Stimulated activated CD8-positive, alpha-beta memory T cell treated with anti-CD3 and anti-CD28 coated beads, Interleukin-7, amount 100 ng/mL, for 48 hours (primary cell): ENCODE data around the gene PEX11A.

ENCODE experiments used
- DNase-seq, 2 donors: peaks; one replicate each; pipeline ENCODE4 v3.0.0-alpha.2; 2020; ENCODE audit warnings: low read depth in 1 of 2; ENCODE audit errors: extremely low read depth in 1 of 2

The PEX11A gene

GRCh38 chr15:89677381-89677780, 13.2 kb downstream of the PEX11A start:
- DNase-seq = no peak

GRCh38 chr15:89675606-89676005, 14.9 kb downstream of the PEX11A start:
- DNase-seq = no peak

- no peak for DNase-seq
These were observed 16.0 kb downstream of the PEX11A start for GRCh38 chr15:89674526-89674925.

DNA sequence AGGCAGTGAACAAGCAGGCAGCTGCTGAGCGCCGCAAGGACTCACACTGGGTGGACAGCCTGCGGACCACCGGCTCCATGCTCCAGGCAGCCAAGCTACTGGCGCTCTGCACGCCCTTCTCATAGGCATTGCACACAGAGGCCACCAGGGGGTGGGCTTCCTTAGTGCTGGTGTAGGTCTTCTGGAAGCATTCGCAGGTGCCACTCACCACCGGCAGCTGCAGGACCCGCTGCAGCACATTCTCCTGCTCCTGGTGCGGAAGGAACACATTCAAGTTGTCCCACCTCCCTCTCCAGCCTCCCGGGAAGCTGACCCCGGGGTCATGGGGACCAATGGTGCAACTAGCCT, 17.4 kb downstream of the PEX11A start:
- DNase-seq = no peak

DNA sequence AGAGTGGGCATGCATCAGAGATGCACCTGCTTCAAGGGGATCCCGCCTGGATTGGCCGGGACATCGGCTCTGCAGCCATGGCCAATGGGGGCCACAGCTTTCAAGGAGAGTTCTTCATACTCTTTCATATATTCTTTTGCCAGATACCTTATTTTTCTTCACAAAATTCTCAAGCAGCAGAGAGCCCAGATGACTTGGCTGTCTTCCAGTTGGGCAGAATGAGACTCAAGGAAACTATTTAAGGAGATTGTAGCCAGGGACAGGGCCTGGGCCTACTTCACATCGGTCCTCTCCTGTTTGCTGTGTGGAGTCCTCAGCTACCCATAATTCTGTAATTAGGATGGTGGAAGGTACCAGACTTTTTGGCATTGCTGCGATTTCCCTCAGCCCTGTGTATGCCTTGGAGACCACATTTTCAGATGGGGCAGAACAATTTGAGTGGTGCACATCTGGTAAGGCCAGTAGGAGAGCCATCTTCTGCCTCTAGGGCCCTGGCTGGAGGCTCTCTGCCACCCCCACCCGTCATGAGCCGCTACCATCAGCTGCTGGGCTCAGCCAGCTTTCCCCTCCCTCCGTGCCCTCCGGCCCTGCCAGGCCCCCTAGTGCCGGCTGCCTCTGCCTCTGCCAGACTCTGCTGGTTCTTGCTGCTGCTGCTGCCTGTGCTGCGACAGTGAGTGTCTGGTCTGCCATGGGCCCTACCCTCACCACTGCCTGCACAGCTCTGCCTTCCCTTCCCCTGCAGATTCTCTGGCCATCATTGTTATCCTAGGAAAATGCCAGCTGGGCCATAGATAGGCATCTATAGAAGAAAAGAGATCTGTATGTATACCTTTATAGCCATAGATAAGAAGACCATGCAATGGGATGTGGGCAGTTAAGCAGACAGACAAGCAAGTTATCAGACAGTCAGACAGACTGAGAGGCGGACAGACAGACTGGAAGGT, 18.1 kb downstream of the PEX11A start:
- DNase-seq = no peak

GRCh38 chr15:89671687-89672086, 18.9 kb downstream of the PEX11A start:
- no peak for DNase-seq

GRCh38 chr15:89670971-89671560, 19.5 kb downstream of the PEX11A start:
- DNase-seq = no peak

DNA sequence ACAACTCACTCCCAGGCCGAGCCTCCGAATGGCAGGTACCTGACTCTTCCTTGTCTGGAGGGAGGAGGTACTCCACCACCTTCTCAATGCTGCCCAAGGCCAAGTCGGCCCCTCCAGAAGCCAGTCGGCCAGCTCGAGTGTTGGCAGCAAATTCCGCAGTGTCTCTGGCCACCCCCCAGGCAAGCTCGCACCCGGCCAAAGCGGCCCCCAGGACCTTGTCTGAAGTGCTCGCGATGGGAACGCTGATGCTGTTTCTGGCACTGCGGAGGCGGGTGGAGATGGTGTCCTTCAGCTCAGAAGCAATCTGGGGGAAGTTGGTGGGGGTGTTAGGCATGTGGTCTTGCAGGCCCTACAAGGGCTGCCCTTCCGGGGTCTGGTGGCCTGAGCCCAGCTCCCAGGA, 20.6 kb downstream of the PEX11A start:
- DNase-seq = no peak

DNA sequence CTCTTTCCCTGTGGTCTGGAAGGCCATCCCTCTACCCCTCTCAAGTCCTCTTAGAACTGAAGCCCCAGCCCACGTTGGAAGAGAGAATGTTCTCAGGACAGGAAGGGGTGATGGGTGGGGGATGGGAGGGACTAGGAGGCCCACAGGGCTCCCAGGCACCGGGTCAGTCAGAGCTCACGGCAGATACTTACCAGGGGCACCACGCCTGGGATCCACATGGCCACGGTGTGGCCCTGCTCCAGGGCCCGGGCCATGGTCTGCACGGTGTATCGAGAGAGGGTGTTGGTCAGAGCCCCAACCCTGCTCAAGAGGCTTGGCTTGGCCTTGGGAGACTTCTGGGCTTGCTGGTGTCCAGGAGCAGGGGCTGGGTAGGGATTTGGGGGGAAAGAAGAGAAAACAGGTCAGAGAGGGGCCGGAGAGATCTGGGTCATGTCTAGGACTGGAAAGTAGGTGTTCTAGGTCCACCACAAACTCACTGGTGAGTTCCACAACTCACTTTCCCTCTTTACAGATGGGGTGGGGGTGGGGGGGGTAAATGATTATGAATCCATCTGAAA, 21.2 kb downstream of the PEX11A start:
- DNase-seq = no peak

GRCh38 chr15:89668171-89668570, 22.4 kb downstream of the PEX11A start:
- no peak for DNase-seq

DNA sequence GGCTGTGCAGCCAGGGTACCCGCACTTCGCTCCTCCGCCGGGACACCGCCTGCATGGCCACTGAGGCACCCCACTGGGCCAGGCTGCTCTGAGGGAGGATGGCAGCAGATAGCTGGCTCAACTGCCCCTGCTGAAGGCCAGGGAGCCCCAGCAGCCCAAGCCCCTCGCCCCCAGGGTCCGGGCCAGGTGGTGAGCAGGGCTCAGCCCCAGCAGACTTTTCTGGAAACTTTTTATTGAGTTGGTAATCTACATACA, 22.9 kb downstream of the PEX11A start:
- DNase-seq = no peak

GRCh38 chr15:89666858-89667705, 23.5 kb downstream of the PEX11A start:
- no peak for DNase-seq

DNA sequence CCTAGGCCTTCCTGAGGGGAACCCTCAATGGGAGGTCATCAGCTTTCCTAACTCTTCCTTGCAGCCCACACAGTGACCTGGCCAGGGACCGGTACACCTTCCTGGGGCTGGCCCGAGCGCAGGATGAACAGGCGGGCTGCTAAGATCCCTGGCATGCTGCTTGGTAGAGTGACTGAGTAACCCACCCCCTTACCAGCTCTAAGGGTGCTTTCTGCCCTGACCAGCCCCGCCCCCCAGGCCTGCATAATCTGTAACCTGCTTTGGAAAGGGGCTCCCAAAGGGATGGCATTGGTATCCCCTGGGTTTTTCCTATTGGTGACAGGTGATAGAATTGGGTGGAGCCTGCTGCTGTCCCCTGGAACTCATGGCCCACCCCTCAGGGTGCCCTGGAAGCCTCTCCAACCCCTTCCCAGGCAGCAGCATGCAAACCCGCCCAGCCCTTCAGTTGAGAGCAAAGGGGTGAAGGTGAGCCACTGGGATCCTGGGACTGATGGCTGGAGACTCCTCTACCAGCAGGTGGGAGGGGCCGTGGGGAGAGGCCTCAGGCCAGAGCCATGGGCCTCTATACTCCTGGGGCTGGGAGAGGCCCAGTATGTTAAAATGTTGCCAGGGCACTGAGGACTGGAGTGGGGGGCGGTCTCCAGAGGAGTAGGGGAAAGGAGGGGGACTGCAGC, 24.2 kb downstream of the PEX11A start:
- no peak for DNase-seq

DNA sequence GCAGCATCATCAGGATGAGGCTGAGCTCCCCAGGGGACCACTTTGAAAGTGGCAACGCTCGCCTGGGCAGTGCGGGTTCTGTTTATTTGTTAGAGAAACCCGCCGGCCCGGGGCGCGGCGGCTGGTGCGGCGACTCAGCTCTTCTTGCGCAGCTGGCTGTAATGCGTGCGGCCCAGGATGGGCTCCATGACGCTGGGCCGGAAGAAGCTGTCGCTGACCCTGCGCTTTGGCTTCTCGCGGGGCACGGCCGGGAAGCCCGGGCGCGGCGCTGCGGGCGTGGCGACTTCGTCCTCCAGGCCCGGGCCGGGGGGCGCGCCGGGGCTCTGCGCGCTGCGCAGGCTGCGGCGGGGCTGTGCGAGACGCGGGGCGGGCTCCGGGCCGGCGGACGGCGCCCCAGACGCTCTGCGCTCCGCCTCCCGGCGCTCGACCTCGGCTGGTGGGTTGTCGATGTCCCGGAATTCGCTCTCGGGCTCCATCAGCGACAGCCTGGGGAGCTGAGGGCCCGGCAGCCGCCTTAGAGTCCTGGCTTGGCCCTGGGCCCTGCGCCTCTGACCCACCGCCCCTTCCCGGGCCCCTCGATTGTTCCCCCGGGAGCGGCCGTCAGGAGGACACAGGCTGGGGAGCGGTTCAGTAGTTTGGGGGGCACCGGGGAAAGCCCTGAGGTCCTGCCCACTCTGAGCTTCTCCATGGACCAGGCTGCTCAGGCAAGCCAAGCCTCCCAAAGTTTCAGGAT, 24.9 kb downstream of the PEX11A start:
- DNase-seq = no peak

GRCh38 chr15:89664441-89665350, 25.9 kb downstream of the PEX11A start:
- no peak for DNase-seq

DNA sequence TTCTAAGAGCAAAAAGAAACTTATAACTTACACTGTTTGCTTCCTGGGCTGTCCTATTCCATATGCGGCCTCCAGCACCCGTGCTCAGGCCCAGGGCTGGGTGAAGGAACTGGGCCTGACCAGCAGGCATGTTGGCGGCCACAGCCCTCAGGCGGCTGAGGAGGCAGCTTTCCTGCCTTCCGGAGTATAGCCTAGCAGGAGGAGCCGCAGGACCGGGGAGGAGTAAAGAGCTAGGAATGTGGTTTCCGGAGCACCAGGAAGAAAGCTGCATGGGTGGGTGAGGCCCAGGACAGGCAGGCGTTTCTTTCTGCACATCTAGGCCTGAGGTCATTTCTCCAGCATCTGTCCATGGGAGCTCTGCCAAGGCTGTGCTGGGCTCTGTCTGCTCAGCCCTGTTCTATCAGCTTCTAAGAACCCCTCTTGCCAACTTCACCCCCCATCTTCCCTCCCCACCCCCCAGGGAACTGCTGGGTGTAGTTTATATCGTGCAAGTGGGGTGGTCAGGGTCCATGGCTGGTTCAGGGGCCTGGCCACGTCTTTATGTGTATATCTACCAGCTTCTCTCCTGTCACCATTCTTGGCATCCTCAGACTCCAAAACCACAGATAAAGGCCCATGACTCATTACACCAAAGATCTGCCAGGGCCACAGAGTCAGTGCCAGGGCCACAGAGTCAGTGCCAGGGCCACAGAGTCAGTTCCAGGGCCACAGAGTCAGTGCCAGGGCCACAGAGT, 27.5 kb downstream of the PEX11A start:
- DNase-seq = no peak

- DNase-seq = no peak
These were observed 30.0 kb downstream of the PEX11A start for GRCh38 chr15:89660556-89660955.

GRCh38 chr15:89659295-89659694, 31.3 kb downstream of the PEX11A start:
- no peak for DNase-seq
